ENCODE results near the gene MTMR10.

- no peak for TF ChIP-seq POLR2A (IDR thresholded peaks at IDR 0.05; ENCODE audit: low read depth, low read length)
- no peak for TF ChIP-seq CTCF (IDR thresholded peaks at IDR 0.05; ENCODE audit: extremely low read depth in 1 of 2, insufficient read depth in 1 of 2, low read depth in 1 of 2, low read length in 2 of 2)
- TF ChIP-seq POLR2AphosphoS5 (IDR thresholded peaks at IDR 0.05; ENCODE audit: insufficient read depth, low read depth, low read length) = no peak
- no peak for TF ChIP-seq EZH2 (IDR thresholded peaks at IDR 0.05; ENCODE audit: borderline replicate concordance, low read depth, low read length, severe bottlenecking)
- no peak for TF ChIP-seq FOS (IDR thresholded peaks at IDR 0.05; ENCODE audit: borderline replicate concordance, insufficient read depth, low read length)
- TF ChIP-seq GATA2 (IDR thresholded peaks at IDR 0.05; ENCODE audit: insufficient read depth, insufficient read length, low read depth, low read length) = no peak
- no peak for TF ChIP-seq MAX (IDR thresholded peaks at IDR 0.05; ENCODE audit: insufficient read depth, insufficient read length)
These were observed 38.2 kb downstream of the MTMR10 start for GRCh38 chr15:30953183-30953582.
